Vein endothelial cell (primary cell): ENCODE measurements around the gene CTNNA1. TPM values are rescaled to one million over a fixed set of nuclear protein-coding genes. Genes with fewer than 3 reads are reported as not detected.

Source experiments
- total RNA-seq: library from RNA; depleted of rRNA; stranded (reverse); fragments of >200 nt; gene quantifications from 2 replicates; pipeline ENCODE4 v1.2.3, GENCODE V29; 2012

The CTNNA1 gene
- 553 and 557 TPM in 2 replicates for total RNA-seq

GRCh38 chr5:138752951-138753793, at the start of gene CTNNA1:
Gene CTNNA1 (plus strand): TSS chr5:138753425. CDS start chr5:138781925, 28,500 bp downstream.

GRCh38 chr5:138874771-138875551, 121.7 kb downstream of the CTNNA1 start, which contains the start of gene LRRTM2:
Gene LRRTM2 (minus strand): TSS chr5:138875335. CDS start chr5:138874911, 424 bp downstream.

Other genes with a start within 250 kb of the CTNNA1 start
- 133 and 149 TPM in 2 replicates for gene ETF1, start 210.2 kb upstream of the CTNNA1 start, total RNA-seq
- 225 and 355 TPM in 2 replicates for gene HSPA9, start 178.0 kb upstream of the CTNNA1 start, total RNA-seq
- 0.65 and 0.67 TPM in 2 replicates for gene LRRTM2, start 121.9 kb downstream of the CTNNA1 start, total RNA-seq